ENCODE measurements around the gene PPP1R26. TPM values are rescaled to one million over a fixed set of nuclear protein-coding genes. Genes with fewer than 3 reads are reported as not detected.

PPP1R26 gene
- total and polyA plus RNA-seq, 2 of the 8 experiments (the other 6 are each of a cell fraction or from before 2014, with no cell fraction given), result 9.8 to 32.7 TPM

DNA sequence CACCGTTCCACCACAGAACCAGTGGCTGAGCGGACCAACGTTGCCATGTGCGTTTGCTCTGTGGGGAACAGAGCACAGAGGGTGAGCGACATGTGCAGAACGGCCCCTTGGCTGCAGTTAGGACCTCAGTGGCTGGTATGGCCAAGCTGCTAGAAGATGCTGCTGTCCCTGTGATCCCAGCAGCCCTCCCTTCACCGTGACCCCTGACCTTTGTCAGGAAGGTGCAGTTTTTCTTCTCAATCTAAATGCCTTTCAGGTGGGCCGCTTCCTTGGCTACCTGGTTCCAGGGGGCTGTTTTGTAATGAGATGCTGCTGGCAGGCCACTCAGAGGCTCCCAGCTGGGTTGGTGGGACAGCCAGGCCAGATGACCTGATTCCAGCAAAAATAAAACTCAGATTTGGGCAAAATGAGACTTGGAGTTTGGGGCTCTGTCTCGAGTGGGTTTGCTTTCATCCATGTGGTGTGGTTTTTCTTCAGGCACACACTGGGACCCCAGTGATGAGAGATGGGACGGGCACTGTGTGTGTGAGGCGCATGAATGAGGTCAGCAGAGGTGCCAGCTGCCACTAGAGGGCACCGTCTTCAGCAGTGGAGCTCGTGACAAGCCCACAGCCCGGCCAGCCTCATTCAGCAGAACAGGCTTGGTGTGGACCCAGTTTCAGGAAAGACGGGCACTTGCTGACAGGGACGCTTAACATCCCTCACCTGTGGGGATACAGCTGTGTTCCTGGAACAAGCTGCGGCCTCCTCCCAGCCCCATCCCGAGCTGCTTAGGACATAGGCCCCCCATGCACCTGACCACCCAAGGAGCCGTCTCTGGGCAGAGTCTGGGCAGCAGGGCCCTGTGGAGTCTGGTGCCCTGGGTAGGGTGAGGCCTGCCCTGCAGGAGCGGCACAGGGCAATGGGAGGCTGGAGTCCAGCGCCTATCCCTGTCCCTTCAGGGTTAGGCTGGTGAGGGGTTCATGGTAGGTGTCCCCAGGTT is 25.0 kb downstream of the PPP1R26 start (continued):
- TF ChIP-seq, protein P1, sequence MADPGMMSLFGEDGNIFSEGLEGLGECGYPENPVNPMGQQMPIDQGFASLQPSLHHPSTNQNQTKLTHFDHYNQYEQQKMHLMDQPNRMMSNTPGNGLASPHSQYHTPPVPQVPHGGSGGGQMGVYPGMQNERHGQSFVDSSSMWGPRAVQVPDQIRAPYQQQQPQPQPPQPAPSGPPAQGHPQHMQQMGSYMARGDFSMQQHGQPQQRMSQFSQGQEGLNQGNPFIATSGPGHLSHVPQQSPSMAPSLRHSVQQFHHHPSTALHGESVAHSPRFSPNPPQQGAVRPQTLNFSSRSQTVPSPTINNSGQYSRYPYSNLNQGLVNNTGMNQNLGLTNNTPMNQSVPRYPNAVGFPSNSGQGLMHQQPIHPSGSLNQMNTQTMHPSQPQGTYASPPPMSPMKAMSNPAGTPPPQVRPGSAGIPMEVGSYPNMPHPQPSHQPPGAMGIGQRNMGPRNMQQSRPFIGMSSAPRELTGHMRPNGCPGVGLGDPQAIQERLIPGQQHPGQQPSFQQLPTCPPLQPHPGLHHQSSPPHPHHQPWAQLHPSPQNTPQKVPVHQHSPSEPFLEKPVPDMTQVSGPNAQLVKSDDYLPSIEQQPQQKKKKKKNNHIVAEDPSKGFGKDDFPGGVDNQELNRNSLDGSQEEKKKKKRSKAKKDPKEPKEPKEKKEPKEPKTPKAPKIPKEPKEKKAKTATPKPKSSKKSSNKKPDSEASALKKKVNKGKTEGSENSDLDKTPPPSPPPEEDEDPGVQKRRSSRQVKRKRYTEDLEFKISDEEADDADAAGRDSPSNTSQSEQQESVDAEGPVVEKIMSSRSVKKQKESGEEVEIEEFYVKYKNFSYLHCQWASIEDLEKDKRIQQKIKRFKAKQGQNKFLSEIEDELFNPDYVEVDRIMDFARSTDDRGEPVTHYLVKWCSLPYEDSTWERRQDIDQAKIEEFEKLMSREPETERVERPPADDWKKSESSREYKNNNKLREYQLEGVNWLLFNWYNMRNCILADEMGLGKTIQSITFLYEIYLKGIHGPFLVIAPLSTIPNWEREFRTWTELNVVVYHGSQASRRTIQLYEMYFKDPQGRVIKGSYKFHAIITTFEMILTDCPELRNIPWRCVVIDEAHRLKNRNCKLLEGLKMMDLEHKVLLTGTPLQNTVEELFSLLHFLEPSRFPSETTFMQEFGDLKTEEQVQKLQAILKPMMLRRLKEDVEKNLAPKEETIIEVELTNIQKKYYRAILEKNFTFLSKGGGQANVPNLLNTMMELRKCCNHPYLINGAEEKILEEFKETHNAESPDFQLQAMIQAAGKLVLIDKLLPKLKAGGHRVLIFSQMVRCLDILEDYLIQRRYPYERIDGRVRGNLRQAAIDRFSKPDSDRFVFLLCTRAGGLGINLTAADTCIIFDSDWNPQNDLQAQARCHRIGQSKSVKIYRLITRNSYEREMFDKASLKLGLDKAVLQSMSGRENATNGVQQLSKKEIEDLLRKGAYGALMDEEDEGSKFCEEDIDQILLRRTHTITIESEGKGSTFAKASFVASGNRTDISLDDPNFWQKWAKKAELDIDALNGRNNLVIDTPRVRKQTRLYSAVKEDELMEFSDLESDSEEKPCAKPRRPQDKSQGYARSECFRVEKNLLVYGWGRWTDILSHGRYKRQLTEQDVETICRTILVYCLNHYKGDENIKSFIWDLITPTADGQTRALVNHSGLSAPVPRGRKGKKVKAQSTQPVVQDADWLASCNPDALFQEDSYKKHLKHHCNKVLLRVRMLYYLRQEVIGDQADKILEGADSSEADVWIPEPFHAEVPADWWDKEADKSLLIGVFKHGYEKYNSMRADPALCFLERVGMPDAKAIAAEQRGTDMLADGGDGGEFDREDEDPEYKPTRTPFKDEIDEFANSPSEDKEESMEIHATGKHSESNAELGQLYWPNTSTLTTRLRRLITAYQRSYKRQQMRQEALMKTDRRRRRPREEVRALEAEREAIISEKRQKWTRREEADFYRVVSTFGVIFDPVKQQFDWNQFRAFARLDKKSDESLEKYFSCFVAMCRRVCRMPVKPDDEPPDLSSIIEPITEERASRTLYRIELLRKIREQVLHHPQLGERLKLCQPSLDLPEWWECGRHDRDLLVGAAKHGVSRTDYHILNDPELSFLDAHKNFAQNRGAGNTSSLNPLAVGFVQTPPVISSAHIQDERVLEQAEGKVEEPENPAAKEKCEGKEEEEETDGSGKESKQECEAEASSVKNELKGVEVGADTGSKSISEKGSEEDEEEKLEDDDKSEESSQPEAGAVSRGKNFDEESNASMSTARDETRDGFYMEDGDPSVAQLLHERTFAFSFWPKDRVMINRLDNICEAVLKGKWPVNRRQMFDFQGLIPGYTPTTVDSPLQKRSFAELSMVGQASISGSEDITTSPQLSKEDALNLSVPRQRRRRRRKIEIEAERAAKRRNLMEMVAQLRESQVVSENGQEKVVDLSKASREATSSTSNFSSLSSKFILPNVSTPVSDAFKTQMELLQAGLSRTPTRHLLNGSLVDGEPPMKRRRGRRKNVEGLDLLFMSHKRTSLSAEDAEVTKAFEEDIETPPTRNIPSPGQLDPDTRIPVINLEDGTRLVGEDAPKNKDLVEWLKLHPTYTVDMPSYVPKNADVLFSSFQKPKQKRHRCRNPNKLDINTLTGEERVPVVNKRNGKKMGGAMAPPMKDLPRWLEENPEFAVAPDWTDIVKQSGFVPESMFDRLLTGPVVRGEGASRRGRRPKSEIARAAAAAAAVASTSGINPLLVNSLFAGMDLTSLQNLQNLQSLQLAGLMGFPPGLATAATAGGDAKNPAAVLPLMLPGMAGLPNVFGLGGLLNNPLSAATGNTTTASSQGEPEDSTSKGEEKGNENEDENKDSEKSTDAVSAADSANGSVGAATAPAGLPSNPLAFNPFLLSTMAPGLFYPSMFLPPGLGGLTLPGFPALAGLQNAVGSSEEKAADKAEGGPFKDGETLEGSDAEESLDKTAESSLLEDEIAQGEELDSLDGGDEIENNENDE (IDR thresholded peaks at IDR 0.05; ENCODE audit: insufficient replicate concordance, low read length), result no peak
- TF ChIP-seq TEAD4 (IDR thresholded peaks at IDR 0.05; ENCODE audit: low read depth, low read length), result no peak
- TF ChIP-seq POLR2AphosphoS5 (IDR thresholded peaks at IDR 0.05; ENCODE audit: low read depth, low read length), result peak; percentile 76; the same call in 1 of the 2 replicates
- TF ChIP-seq GABPA (IDR thresholded peaks at IDR 0.05; ENCODE audit: borderline replicate concordance, insufficient read depth, low read length), result peak; percentile 64; the same call in 1 of the 2 replicates
- TF ChIP-seq CREB1 (IDR thresholded peaks at IDR 0.05), result peak; percentile 83
- peak; percentile 47 to 68; a peak in 3 of 4 replicates for TF ChIP-seq RAD21 (IDR thresholded peaks at IDR 0.05 in 1 of 2, conservative IDR thresholded peaks at IDR 0.05 in 1 of 2; ENCODE audit: low read depth in 2 of 2, low read length in 2 of 2)
- TF ChIP-seq BRCA1 (IDR thresholded peaks at IDR 0.05; ENCODE audit: low read depth, low read length), result no peak
- TF ChIP-seq BACH1 (IDR thresholded peaks at IDR 0.05; ENCODE audit: low read length), result peak; percentile 42; the same call in 1 of the 2 replicates
